ENCODE data around the gene GADD45GIP1. TPM values are rescaled to one million over a fixed set of nuclear protein-coding genes. Genes with fewer than 3 reads are reported as not detected.

GADD45GIP1 gene
- total RNA-seq, 1 experiment from 2014 or later = 36.7 TPM

GRCh38 chr19:12994701-12995595 is 37.9 kb upstream of the GADD45GIP1 start, which contains the start of gene NFIX:
TSS of gene NFIX (plus strand) at chr19:12995475. CDS start at chr19:12995838, 363 bp downstream.
- no peak for TF ChIP-seq TCF7L2 (IDR thresholded peaks at IDR 0.05; ENCODE audit: low read depth, low read length)
- 0 out of 2 replicates have a peak, but pooled peaks have one; percentile 32 for TF ChIP-seq SIN3A (IDR thresholded peaks at IDR 0.05; ENCODE audit: borderline replicate concordance, insufficient read depth, low read depth, low read length)
- no peak for TF ChIP-seq POLR2AphosphoS5 (IDR thresholded peaks at IDR 0.05; ENCODE audit: low read depth, low read length)
- no peaks in the 10 kb centered on the region for H3K36me3 ChIP-seq (ENCODE audit: control insufficient read depth, insufficient read depth, low read length)
- in situ Hi-C loops (cut with HindIII; ENCODE audit: low pct_unique_long_range_greater_than_20kb, low sequenced_read_pairs) = no loop called here
- H3K4me3 ChIP-seq (ENCODE audit: low read depth in 2 of 2, low read length in 2 of 2) = peak within 1 kb of the TSS; percentile 55 to 58
- H3K27ac ChIP-seq (ENCODE audit: low read length) = peak within 1 kb of the TSS; percentile 83
- DNase-seq (ENCODE audit: low read depth, low spot score) (no peak), ATAC-seq (peak; percentile 54)
- ChIA-PET CTCF (no interaction called here), POLR2A (interaction anchor here (0.6 kb wide), 1 partner anchor 122 kb away, joined by 3 read pairs; the partner anchor contains the start of gene TRMT1)
- intact Hi-C loops (cut with micrococcal nuclease; ENCODE audit: unreplicated experiment) = no loop called here
- no TSS peak for BruUV-seq (replicated peaks)
- no peaks in the 10 kb centered on the region for H3K9me3 ChIP-seq (ENCODE audit: control insufficient read depth, insufficient read depth, low read depth, low read length)
- peaks cover 16% of the 10 kb centered on the region for H3K4me1 ChIP-seq (ENCODE audit: control insufficient read depth, insufficient read depth, low read length)
- H3K27me3 ChIP-seq (ENCODE audit: control insufficient read depth, insufficient read depth, low read length) = no peaks in the 10 kb centered on the region

GRCh38 chr19:12993562-12993961 is 36.5 kb upstream of the GADD45GIP1 start:
- H3K4me1 ChIP-seq (ENCODE audit: control insufficient read depth, insufficient read depth, low read length) = peaks cover 16% of the 10 kb centered on the region
- intact Hi-C loops (cut with micrococcal nuclease; ENCODE audit: unreplicated experiment) = no loop called here
- no TSS peak for BruUV-seq (replicated peaks)
- no peaks in the 10 kb centered on the region for H3K36me3 ChIP-seq (ENCODE audit: control insufficient read depth, insufficient read depth, low read length)
- in situ Hi-C loops (cut with HindIII; ENCODE audit: low pct_unique_long_range_greater_than_20kb, low sequenced_read_pairs) = no loop called here
- no peak overlapping the region for H3K4me3 ChIP-seq (ENCODE audit: low read depth in 2 of 2, low read length in 2 of 2)
- ChIA-PET CTCF (interaction anchor here (0.6 kb wide), 1 partner anchor 459 kb away, joined by 3 read pairs; no protein-coding TSS in a partner anchor), POLR2A (interaction anchor here (0.7 kb wide), 1 partner anchor 41 kb away, joined by 3 read pairs; no protein-coding TSS in a partner anchor)
- no peak for DNase-seq (ENCODE audit: low read depth, low spot score)
- no peaks in the 10 kb centered on the region for H3K9me3 ChIP-seq (ENCODE audit: control insufficient read depth, insufficient read depth, low read depth, low read length)
- TF ChIP-seq SIN3A (IDR thresholded peaks at IDR 0.05; ENCODE audit: borderline replicate concordance, insufficient read depth, low read depth, low read length) = no peak
- TF ChIP-seq POLR2AphosphoS5 (IDR thresholded peaks at IDR 0.05; ENCODE audit: low read depth, low read length) = no peak
- no peak for TF ChIP-seq CTCF (IDR thresholded peaks at IDR 0.05)
- no peak for TF ChIP-seq REST (IDR thresholded peaks at IDR 0.05; ENCODE audit: insufficient read depth in 1 of 2, low read depth in 2 of 2, low read length in 1 of 2)
- no peak for TF ChIP-seq TCF7L2 (IDR thresholded peaks at IDR 0.05; ENCODE audit: low read depth, low read length)
- ATAC-seq = no peak
- H3K27ac ChIP-seq (ENCODE audit: low read length) = no peak overlapping the region
- H3K27me3 ChIP-seq (ENCODE audit: control insufficient read depth, insufficient read depth, low read length) = no peaks in the 10 kb centered on the region

Measured in Panc1 (cell line).